A204.1 (cell line): ENCODE results near the gene PDP2.

Experiments
- FAIRE-seq: peaks from 2 replicates; lab custom pipeline; 2012; peaks lifted over from hg19 to GRCh38; lab: Jason Lieb, UNC

The PDP2 gene

DNA sequence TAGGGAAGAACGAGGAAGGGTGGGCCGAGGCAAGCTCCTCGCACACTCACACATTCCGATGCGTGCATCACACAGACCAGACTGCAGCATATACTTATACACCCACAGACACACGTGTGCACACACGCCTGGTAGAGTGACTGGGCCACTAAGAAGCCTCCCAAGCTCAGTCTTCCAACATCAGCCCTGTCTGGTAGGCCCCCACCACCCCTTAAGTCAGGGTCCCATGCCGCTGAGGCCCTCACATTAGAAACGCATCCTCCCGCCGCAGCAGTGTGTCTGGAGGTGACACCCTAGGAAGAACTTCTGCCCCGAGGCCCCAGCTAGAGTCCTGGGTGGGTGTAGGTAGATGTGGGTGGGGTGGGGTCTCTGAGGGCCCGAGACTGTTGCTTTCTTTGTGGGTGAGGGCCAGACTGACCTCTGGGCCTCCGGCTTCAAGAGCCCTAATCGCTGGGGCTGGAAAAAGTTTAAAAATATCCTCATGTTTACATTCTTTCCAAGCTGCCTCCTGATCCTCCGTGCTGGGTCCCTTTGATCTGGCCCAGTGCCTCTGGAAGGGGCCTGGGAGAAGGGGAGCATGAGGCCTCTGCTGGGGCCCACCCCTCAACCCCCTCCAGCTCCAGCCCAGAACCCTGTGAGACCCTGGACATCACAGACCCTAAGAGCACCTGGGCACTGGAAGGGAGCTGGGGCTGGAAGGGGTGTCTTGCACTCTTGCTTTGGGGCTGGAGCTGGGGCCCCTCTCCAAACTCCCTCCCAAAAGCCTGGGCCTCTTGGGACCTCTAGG lies 24.7 kb downstream of the PDP2 start:
- FAIRE-seq: no peak

DNA sequence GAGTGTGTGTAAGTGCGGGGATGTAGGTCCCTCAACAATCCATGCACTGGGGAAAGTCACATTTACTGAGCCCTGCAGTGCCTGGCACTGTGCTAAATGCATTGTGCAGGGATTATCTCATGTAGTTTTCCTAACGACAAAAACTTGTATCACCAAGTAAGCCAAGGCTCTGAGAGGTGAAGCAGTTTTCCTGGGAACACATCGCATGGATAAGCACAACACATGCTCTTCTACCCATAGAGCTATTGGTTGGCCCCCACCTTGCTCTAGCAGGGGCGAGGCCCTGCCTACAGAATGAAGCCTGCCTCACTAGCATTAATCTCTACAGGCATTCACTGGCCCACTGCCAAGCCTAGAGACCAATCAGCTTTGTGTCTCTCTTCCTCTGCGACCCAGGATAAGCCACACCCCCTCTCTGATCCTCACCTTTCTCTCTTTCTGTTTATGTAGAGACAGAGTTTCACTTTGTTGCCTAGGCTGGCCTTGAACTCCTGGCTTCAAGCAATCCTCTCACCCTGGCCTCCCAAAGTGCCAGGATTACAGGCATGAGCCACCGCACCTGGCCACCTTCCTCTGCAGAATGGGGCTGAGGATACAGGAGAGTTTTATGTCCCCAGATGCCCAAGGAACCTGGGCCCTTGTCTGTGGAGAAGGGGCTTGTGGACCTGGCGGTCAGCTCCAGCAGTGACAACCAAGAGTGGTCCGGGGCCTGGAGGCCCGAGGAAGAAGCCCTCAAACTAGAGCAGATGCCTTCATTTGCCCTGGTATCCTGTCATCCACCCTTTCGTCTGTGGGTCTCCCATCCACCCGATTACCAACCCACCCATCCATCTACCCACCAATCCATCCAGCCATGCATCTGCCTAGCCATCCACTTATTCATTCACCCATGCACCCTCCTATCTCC lies 25.6 kb downstream of the PDP2 start:
- no peak for FAIRE-seq

DNA sequence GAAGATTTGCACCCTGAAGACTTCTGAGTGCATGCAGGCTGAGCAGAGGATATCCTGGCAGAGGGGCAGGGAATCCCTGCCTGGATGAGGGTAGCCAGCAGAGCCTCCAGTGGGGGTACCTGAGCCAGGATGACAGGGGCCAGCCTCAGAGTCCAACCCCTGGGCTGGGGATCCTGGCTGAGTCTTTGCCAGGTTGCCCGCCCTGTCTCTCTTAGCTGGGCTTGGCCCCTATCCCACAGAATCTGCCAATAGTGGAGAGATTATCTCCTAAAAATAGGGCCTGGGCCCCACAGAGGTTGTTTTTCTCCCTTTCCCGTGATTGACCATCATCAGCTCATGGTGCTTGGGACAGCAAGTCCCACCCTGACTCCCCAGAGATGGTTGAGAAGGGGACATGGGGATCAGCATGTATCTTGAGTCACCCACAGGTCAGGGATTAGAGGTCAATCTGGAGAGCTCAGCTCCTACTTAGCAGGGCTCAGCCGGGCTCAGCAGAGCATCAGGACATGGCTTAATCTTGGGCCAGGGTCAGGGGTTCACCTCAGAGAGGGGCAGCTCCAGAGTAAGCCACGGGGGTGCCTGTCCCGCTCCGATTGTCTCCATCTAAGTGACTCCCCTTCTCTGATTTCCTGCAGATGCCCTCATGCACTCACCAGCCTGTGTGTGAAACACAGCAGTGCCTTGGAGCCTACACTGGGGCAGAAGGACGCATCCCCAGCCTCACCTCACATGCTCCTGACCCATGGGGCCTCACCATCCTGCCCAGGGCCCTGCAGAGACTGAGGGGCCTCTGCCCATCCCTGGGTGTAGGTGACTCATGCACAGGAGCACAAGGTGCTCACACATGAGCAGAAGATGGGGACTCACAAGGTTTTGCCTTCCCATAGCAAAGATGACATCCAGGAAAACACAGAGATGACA lies 26.9 kb downstream of the PDP2 start:
- no peak for FAIRE-seq

DNA sequence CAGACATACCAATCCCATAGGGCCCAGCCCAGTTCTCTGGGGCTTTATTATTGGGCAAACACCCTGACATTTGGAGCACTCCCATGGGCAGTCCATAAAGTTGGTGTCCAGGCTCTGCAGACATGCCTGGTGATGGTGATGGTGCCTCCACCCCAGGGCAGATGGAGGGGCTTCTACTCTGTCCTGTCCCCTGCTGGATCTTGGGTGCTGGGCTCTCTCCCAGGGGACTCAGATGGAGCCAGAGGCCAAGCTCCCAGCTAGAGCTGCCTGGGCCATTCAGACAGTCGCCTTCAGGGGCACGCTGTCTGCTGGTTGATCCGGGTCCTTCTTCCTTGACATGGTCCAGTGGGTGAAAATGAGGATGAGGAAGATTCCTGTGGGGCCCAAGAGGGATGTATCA lies 27.8 kb downstream of the PDP2 start:
- no peak for FAIRE-seq

DNA sequence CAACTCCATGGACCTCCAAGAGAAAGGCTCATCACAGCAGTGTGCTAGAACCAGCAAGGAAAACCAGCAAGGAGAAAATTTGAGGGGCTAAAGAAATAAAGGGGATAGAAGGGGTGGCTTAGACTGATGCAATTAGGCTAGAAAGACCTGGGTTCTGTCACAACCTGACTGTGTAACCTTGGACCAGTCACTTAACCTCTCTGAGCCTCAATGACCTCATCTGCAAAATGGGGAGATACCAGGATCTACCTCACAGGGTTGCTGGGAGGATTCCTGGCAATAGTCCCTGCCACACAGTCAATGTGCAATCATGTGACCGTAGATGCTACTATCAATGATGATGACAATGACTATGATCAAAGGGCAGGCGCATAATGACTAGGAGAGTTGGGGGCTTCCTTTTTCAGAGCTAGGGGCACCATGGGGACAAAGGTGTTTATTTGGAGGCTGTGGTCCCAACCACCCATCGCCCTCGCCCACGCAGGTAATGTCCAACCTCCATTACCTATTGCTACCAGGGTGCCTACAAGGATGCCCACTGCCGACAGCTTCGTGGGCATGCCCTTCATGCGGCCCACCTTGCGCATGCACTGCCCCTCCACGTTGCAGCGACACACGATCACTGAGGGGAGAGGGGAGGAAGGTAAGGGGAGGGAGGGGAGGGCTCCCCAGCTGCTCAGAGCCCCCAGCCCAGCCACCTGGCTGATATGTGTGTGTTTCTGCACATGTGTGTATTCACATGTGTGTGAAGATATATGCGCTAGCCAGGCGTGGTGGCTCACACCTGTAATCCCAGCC lies 28.6 kb downstream of the PDP2 start:
- FAIRE-seq: no peak

DNA sequence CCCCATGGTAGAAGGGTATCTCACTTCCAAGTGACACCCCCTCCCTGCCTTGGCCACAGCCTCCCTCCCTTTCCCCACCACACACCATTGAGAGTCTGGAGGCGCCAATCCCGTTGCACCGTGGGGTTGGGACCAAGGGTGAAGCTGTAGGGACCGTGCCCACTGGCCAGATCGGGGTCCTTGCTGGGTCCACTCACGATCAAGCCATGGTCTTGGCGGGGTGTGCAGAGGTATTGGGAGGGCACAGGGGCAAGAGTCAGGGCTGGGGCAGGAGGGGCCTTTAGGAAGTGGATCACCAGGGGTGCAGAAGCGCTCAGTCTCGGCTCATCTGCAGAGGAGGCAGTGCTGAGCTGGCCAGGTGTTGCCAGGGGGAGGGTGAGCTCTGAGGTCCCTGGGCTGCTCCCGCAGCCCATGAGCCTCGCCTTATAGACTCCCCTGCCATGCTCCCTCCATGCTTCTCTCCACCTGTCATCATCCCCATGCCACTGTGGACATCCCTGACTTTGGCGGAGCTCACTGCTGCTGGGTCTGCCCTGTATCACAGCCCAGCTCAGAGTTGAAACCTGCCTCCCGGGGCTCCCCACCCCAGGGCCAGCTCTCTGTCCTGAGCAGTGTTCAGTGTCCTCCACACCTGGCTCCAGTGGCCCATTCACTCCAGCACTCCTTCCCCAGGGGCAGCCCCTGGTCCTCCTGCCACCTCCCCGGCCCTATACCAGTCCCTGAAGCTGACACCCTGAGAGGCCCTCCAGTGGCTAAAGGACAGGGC lies 30.0 kb downstream of the PDP2 start:
- FAIRE-seq: no peak

DNA sequence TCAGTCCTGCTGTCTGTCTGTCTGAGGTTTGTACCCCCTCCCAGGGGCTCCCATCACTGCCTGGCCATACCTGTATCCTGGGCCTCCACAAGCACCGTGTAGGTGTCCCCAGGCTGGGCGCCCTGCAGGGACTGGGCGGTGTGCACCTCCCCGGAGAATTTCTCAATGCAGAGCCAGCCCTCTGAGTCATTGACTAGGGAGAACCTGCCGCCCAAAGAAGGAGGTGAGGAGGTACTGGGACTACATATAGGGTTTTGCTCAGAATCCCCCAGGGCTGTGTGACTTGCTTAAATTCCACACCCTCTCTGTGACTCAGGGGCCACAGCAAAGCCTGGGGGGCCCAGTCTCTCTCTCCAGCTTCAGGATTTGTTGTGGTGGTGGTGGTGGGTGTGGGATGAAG lies 30.8 kb downstream of the PDP2 start:
- FAIRE-seq: no peak

DNA sequence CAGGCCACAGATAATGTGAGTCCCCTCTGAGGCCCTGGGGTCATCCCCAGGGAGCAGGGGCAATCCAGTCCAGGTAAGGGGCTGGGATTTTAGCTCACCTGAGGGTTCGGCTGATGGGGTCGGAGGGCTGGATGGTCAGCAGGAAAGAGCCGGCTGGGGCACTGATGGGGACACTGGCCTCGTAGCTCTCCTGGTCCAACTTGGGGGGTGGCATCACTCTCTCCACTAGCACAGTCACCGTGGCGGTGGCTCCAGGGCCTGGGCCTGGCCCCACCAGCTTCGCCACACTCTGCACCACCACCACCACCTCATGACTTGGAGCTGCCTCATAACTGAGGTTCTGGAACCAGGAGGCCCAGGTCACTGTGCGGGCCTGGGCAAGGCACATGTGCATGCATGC lies 31.5 kb downstream of the PDP2 start:
- no peak for FAIRE-seq

DNA sequence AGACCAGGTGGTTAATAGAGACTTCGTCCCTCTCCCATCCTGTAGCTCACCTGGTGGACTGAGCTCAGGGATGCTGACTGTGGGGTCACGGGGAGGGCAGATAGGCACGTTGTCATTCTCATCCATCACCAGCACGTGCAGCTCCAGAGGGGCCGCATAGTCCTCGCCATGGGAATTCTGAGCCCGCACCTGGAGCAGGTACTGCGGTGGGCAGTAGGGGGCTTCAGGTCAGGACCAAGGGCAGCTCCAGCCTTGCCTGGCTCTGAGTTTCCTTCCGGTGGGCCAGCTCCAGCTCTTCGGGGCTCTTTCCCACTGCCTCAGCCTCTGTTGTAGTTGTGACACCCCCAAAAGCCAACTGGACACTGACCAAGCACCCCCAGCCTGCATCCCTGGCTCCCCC lies 32.8 kb downstream of the PDP2 start:
- no peak for FAIRE-seq

DNA sequence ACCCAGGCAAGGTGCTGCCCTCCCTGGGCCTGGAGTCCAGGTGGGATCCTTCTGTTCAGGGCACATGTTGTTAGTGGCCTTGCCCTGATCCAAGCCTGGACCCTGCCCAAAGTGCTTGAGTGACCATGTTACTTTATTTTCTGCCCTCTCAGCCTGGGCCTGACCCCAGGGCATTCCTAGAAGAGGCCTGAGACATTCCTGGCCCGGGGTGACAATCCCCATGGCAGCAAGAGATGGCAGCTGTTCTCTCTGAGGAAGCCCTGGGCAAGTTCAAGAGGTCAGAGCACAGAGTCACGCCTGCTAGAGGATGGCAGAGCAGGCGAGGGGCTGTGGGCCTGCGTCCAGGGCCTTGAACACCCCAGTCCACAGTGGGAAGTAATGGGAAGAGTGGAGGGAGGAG lies 33.4 kb downstream of the PDP2 start:
- no peak for FAIRE-seq

DNA sequence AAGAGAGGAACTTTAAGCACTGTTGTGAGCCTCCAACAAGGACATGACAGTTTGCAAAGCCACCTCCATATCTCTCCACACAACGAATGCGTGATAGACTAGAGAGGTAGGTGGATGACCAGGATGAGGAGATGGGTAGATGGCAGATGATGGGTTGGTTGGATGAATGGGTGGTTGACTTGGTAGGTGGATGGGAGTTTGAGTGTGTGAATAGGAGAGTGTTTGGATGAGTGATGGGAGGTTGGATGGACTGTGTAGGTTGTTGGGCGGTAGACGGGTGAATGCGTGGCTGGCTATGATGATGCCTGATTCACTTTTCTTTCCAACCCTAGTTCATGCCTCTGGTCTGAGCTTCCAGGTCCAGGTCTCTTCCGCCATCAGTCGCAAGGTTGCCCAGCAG lies 34.2 kb downstream of the PDP2 start:
- FAIRE-seq: no peak

DNA sequence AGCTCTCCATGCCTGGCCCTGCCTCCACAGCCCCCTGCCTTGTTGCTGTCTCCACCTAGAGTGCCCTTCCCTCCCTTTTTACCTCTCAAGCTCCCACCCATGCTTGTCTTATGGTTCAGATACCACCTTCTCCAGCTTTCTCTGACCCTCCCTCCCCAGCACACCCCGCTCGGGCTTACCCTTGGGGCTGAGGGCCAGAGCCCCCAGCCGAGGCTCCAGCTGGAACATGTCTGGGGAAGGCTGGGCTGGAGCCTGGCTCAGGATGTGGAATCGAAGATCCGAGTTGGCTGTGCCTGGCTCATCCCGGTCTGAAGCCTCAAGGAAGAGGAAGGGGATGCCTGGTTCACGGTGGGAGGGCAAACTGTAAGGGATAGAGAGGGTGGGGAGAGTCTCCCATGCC lies 34.7 kb downstream of the PDP2 start:
- no peak for FAIRE-seq

DNA sequence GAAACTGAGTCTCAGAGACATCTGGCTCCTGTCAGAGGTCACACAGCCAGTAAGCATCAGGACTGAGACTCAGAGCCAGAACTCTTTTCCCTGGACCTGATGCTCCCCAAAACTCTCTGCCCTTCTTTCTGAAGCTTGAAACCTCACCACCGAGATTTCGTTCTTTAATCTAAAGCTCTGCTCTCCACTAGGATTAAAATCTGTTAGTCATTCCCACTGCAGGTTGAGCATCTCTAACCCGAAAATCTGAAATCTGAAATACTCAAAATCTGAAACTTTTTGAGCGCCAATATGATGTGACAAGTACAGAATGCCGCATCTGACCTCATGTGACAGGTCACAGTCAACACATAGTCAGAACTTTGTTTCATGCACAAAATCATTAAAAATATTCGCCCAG lies 36.2 kb downstream of the PDP2 start:
- no peak for FAIRE-seq

DNA sequence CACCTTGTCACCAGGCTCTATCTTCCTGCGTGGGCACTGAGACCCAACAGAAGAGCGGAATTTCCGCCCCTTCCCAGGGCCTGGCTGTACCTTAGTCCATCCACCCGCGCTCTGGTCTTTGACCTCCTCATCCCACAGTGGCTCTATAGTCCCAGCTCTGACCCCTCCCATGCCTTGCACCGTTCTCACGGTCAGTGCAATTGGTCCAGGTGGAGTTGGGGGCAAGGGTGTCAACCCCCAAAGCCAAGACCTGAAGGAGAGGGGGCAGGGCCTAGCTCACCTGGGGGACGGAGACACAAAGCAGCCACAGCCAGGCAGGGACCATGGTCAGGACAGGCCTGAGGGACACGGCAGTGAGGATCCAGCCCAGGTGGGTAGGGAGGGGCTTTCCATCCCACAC lies 37.4 kb downstream of the PDP2 start:
- no peak for FAIRE-seq

DNA sequence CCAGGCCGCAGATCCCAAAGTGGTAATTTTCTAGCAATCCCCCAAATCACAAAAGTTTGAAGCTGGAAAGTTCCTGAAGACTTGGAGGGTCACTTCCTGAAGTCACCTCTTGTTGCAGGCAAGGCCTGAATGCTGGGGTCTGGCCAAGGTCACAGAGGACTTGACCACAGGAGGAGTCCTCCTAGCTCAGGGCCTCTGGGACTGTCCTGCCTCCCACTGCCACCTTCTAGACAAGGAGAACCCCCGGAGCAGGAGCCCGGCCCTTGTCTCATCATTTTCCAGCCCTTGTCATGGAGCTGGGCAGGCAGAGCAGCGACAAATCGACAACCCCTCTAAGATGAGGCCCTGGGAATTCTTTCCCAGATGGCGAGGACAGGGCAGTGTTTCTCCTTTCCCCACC lies 38.0 kb downstream of the PDP2 start:
- no peak for FAIRE-seq

DNA sequence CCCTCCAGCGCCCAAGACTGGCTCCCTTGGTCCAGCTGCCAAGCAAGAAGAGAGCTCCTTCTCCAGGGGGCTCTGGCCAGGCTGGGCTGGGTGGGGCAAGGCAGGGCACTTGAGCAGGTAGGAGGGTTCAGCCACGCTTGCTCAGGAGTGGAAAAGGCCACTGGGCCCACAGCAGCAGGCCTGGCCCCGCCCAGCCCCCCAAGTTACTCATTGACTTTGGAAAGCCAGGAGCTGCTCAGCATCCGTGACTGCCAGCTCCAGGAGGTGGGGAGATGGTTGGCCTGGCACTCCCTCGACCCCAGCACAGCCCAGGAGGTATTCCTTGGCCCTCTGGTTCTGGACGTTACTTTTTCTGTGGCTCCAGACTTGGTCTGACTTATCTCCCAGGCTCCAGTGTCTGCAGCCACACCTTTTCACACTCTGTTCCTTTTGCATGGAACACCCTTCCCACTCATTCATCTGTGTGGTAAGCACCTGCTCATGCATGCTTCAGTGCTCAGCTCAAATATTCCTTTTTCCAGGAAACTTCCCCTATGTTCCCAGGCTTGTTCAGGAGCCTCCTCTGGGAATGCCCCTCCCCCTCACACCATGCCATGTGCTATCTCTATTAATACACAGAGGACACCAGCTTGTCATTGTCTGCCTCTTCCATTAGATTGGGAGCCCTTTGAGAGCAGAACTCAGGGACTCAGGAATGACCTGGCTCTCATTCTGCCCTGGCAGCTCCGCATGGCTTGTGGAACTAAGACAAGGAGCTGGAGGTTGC lies 38.7 kb downstream of the PDP2 start, which contains the start of gene CDH16:
Gene CDH16 (minus strand): TSS at position 83 of the 766 bp plus-strand sequence. CDS start 820 bp downstream, outside the sequence.
- no peak for FAIRE-seq

DNA sequence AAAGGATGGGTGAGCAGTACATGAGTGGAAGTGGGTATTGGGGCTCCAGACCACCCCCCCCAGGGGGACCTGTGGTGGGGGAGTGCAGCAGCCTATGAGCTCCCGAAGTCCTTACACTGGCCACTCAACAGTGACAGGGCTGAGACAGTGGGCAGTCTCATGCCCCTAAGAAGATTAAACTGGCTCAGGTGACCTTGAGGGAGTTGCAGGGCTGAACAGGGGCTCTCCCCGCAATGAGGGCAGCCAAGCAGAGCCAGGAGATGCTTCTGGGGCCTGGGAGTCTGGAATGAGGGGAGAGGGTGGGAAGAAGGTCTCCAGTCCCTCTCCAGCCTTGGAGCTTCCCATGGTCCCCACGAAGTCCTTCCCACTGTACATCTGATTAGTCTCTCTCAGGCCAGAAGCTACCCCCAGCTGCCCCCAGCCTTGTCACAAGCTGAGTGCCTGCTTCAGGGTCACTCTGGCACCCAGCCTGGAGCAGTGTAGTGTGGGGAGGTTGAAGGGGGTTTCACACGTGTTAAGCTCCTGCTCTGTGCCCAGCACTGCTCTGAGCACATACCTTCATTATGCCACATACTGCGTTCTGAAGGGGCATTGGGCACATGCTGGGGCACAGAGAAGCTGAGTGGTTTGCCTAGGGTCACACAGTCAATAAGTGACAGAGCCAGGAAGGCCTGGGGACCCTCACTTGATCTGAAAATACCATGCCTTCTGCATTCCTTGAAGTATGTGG lies 39.4 kb downstream of the PDP2 start:
- FAIRE-seq: no peak

DNA sequence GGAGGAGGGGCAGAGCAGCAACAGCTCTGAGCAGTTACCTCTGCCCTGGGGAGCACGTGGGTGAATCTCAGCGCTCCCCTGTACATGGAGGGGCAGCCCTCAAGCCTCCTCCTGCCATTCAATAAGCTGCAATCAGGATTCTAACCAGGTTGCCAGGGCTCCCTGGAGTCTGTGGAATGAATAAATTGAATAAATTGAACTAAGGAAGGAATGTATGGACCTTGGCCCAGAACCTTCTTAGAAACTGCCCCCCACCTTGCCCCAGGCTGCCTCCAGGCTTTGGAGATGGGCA lies 39.9 kb downstream of the PDP2 start:
- FAIRE-seq: no peak

DNA sequence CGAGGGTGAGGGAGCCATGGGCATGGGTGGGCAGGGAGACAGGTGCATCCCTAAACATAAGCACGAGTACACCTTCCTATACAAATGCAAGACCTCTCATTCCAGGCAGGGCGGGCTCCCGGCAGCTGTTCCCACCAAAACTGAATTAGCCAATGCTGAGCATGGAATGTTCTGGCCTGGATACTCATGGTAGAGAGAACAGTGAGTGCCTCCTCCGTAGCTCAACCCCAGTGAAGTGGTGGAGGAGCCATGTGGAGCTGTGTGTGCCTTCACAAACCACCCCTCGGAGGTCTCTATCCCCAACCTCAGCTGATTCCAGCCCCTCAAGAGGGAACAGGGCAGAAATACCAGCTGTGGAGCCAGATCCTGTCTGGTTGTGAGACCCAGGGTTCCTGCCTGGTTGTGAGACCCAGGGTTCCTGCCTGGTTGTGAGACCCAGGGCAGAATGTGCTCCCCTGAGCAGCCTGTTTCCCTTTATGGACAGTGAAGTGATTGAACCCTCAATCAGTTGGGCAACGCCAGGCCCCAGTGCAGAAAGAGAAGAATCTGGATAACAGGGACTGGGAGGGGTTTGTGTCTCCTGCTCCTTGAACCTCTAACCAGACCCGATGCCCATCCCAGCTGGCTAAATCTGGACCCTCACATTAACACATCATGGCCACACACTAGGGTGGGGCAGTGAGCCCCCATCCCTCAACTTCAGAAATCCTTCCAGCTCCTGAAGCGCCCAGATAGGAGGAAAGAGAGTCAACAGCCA lies 40.8 kb downstream of the PDP2 start:
- FAIRE-seq: no peak
